VCaP (cell line): ENCODE measurements around the gene CFAP65.

Source experiments
- H3K27ac ChIP-seq: fragments of 450-650 bp; 2 replicates; pipeline ENCODE4 v1.5.1; 2017
- TF ChIP-seq, protein P1 (sequence below): fragments of 450-650 bp; conservative IDR thresholded peaks from 2 replicates; pipeline ENCODE4 v1.5.1; 2017; ENCODE audit warnings: mild to moderate bottlenecking, moderate library complexity

Gene CFAP65

DNA sequence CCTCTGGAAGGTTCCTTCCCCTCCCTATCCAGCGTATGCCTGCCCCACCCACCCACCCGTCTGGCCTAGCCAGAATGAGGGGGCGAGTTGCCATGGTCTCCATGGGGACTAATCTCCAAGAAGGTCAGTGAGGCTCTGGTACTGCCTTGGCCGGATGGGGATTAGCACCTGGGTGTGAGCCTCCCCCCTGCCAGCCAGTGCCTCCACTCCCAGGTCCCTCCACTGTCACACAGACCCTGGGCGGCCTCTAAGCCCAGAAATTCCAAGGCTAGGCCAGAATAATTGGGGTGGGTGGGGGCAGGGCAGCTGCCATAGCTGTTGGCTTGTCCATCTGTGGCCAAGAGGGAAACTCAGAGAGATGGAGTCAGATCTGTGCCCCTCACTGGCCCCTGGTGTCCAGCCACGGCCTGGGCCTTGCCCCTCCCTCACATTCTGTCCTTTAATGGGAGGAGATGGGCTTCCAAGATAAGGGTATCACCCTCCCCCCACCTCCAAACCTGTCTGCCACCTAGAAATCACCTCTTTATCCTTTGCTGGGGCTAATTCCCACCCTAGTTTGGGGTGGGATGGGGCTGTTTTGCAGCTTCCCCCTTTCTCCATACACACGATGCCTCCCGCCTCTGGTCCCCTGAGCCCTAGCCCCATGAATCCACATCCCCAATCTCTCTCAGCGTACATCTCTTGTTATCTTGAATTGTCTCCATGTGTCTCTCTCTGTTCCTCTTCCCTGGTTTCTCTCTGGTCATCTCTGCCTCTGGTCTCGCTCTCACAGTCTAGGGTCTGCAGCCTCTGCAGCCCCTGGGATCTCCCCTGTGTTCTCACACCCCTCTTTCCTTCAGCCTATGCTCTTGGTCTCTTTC is 42.1 kb downstream of the CFAP65 start:
- peak overlapping the region; percentile 97; the same call in 1 of the 2 replicates for H3K27ac ChIP-seq
- TF ChIP-seq, protein P1, sequence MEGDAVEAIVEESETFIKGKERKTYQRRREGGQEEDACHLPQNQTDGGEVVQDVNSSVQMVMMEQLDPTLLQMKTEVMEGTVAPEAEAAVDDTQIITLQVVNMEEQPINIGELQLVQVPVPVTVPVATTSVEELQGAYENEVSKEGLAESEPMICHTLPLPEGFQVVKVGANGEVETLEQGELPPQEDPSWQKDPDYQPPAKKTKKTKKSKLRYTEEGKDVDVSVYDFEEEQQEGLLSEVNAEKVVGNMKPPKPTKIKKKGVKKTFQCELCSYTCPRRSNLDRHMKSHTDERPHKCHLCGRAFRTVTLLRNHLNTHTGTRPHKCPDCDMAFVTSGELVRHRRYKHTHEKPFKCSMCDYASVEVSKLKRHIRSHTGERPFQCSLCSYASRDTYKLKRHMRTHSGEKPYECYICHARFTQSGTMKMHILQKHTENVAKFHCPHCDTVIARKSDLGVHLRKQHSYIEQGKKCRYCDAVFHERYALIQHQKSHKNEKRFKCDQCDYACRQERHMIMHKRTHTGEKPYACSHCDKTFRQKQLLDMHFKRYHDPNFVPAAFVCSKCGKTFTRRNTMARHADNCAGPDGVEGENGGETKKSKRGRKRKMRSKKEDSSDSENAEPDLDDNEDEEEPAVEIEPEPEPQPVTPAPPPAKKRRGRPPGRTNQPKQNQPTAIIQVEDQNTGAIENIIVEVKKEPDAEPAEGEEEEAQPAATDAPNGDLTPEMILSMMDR, result no peak

DNA sequence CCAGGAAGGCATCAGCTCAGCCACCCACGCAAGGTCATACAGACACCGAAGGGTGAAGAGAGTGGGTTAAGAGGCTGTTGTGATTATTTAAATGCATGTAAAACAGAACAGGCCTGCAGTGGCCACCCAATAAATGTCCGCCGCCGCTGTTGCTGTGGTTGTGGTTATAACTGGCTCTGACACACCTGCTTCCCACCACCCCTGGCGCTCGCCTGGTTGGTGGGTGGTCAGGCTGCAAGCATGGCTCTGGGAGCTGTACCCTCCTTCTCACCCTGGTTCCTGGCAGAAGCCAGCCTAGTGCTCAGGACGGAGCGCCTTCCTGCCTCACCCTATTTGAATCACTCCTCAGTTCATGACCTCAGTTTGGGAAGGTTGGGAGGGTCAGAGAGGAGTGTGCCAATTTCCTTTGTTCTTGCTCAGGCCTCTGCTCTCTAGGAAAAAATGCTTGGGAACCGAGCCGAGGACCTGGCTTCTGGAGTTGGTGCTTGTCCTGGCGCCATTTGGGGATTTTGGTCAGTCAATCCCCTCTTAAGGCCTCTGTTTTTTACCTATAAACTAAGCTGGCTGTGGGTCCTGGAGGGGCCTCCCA is 42.8 kb downstream of the CFAP65 start:
- H3K27ac ChIP-seq, result no peak overlapping the region

DNA sequence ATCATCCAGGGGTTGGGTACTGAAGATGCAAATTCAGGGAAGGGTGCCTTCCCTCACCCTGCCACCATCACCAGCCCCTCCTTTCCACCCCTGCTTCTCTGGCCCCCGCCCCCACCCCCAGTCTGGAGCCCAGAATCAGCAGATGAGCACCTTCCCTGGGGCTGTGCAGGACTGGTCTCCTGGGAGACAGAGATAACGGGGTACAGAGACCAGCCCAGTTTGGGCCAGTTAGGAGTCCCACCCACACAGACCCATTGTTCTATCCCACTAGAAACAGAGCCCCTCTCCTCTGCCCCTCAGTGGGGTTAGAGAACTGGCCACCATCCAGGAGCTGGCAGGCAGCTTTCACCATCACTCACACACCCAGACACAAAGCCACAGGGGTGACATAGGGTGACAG is 43.6 kb downstream of the CFAP65 start:
- H3K27ac ChIP-seq, result peak overlapping the region; percentile 79
- TF ChIP-seq, protein P1, result no peak

More for the DNA sequence above, 42.8 kb downstream of the CFAP65 start:
- TF ChIP-seq, protein P1, result no peak

DNA sequence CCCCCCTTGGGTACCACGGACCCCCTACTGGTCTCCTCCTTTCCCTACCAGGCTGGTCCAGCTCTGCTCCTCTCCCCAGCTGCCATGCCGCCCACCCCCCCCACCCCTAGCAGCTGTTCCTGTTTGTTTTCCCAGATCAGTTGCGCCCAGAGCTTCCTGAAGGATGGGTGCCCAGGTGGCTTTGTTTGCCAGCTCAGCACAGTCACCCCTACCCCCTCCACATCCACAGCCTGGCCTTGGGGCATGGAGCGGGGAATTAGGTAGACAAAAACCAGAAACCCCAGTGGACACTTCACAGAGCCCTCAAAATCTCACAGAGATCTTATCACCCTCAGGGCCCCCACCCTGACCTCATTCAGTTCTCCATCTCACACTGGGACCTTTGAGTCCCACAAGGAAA is 44.4 kb downstream of the CFAP65 start:
- TF ChIP-seq, protein P1, result no peak

DNA sequence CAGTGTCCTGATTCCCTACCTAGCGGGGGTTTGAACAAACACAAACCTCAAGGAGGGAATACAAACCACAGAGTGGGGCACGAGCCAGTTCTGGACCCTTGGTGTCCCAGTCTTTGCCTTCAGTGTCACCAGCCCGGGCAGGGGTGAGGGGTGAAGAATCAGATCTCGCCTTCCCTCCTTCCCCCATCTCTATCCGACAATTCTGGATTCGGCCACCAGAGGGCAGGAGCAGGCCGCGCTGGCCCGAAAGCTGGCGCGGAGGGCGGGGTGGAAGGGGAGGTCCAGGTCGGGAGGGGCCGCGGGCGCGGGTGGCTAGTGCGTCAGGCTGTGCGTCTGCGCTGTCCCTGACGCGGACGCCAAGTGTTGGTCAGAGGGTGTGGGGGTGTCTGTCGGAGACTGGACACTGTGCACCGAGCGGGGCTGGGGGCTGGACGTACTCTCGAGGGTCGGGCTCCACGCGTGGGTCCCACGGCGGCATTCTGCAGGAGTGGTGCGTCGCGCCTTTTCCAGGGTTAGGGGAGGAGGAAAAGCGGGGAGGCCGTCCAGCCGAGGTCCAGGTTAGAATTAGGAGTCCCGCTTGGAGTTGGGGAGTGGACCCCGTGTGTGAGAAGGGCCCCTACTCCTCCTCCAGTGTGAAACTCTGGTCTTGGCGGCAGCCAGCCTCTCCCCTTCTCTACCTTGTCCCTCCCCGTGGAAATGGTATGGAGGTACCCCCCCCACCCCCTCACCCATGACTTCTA is 45.2 kb downstream of the CFAP65 start:
- peak overlapping the region; percentile 79 for H3K27ac ChIP-seq
- TF ChIP-seq, protein P1, result peak; percentile 95

More for the DNA sequence above, 44.4 kb downstream of the CFAP65 start:
- peak overlapping the region; percentile 79 for H3K27ac ChIP-seq

- H3K27ac ChIP-seq, result no peak overlapping the region
- TF ChIP-seq, protein P1, result no peak
Measured at GRCh38 chr2:218995561-218995960, 45.8 kb downstream of the CFAP65 start.
